Stomach (tissue), 4 donors: Measurements from ENCODE around the gene RNF149.

Experiments
- EP300 ChIP-seq: sonication (generic); formaldehyde crosslinking; IDR thresholded peaks from one replicate; pipeline ENCODE4 v1.6.1; 2017; ENCODE audit warnings: antibody characterized with exemption
- POLR2A ChIP-seq, 4 donors: fragments of 450-650 bp; IDR thresholded peaks; one replicate each; pipeline ENCODE4 v1.6.1; 2016; ENCODE audit warnings: antibody characterized with exemption in 4 of 4, control low read depth in 2 of 4, mild to moderate bottlenecking in 1 of 4, moderate library complexity in 1 of 4
- POLR2AphosphoS5 ChIP-seq, 3 donors: sonication (generic); formaldehyde crosslinking; IDR thresholded peaks; one replicate each; pipeline ENCODE4 v1.6.1; 2016; ENCODE audit warnings: antibody characterized with exemption in 3 of 3
- TF ChIP-seq, protein P1 (sequence below), 7 experiments: fragments of 450-650 bp in 4 of 7; fragments of 200-600 bp in 3 of 7; sonication (generic) in 3 of 7; IDR thresholded peaks; one replicate each; pipeline ENCODE4 v1.5.1; 2016 to 2019; ENCODE audit warnings: antibody characterized with exemption in 7 of 7, control low read depth in 2 of 7, mild to moderate bottlenecking in 1 of 7

GRCh38 chr2:101329026-101329425, 20.5 kb upstream of the RNF149 start:
- TF ChIP-seq EP300: no peak
- TF ChIP-seq POLR2A (IDR thresholded peaks at IDR 0.05): no peak
- TF ChIP-seq, protein P1, sequence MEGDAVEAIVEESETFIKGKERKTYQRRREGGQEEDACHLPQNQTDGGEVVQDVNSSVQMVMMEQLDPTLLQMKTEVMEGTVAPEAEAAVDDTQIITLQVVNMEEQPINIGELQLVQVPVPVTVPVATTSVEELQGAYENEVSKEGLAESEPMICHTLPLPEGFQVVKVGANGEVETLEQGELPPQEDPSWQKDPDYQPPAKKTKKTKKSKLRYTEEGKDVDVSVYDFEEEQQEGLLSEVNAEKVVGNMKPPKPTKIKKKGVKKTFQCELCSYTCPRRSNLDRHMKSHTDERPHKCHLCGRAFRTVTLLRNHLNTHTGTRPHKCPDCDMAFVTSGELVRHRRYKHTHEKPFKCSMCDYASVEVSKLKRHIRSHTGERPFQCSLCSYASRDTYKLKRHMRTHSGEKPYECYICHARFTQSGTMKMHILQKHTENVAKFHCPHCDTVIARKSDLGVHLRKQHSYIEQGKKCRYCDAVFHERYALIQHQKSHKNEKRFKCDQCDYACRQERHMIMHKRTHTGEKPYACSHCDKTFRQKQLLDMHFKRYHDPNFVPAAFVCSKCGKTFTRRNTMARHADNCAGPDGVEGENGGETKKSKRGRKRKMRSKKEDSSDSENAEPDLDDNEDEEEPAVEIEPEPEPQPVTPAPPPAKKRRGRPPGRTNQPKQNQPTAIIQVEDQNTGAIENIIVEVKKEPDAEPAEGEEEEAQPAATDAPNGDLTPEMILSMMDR (IDR thresholded peaks at IDR 0.05): no peak
- TF ChIP-seq POLR2AphosphoS5 (IDR thresholded peaks at IDR 0.05): no peak
